Stimulated activated CD8-positive, alpha-beta memory T cell treated with anti-CD3 and anti-CD28 coated beads, Interleukin-4, amount 100 ng/mL, for 24 hours (primary cell): ENCODE results near the gene KLHL5.
A peak's percentile ranks its signal among the peaks of the same experiment; 100 is the strongest.

Experiments
- DNase-seq: peaks from one replicate; pipeline ENCODE4 v3.0.0-alpha.2; 2020; ENCODE audit warnings: low read depth

Gene KLHL5

DNA sequence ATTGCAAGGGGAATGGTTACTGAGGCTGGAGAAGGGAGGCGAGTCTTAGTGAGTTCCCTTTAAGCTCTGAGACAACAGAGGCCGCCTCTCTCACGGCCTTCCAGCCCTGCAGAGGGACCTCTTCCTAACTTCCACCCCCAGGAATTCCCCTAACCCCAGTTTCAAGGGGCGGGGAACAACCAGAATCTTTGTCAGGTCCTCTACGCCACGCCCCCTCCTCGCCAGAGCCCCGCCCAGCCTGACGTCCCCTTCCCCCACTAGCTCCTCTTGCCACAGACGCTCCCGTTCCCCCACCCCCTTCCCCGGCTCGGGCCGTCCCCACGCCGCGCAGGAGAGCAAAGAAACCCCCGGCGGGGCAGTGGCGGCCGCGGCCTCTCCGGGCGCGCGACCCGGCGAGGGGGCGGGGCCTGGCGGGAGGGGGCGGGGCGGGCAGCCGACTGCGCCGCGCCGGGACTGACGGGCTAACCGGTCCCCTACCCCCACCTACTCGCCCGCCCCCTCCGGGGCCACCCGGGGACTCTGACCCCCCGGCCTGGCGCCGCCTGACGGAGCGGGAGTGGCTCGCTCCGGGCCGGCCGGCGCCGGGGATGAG is 17.6 kb upstream of the KLHL5 start:
- peak; percentile 91 for DNase-seq

DNA sequence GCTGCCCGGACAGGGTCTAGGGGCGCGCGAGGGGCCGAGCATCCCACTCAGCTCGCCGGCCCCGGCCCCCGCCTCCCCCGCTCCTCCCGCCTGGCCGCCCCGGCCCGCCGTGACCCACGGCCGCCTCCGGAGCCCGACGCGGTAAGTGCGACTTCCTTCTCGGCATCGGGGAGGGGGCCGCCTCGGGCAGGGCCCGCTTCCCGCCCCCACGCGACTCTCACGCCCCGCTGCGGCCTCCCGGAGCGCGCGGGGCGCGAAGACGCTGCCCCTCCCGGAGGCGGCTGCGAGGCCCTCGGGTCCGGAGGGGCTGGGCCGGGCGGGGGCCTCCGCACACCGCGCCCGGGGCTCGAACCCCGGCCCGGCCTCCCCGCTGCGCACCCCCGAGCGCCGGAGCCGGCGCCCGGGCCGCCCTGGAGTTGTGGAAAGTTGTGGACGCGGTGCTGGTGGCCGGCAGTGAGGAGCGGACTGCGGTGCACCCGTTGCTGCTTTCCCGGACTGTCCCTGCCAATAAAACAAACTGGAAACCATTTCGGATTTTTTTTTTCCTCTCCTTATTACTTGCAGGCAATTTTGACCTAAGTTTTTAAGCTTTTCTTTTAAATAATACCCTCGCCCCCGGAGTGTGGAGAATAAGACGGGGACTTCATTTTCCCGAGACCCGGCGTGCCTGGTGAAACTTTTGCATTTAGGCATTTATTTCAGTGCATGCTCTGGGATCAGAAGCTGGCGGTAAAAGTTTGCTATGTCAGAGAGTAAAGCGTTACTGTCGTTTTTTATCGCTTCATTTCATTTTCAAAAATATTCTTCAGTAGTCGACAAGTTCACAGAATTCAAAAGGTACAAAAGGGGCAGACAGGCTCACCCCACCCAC is 16.8 kb upstream of the KLHL5 start:
- DNase-seq, result no peak

DNA sequence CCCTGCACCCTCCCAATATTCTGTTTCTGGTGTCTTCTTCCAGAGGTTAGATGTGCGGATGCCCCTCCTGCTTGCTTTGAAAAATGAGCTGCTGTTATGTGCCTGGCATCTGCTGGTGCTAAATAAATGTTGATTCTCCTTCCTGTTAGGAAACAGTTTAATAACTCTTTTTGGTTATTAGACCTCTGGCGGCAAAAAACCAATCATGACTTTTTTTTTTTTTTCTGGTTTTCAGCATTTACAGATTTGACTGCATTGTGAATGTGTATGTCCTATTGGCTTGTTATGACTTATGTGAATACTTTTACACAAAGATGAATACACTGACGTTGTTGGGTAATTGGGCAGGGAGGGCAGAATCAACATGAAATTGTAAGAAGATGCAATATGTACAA is 16.2 kb upstream of the KLHL5 start:
- no peak for DNase-seq

DNA sequence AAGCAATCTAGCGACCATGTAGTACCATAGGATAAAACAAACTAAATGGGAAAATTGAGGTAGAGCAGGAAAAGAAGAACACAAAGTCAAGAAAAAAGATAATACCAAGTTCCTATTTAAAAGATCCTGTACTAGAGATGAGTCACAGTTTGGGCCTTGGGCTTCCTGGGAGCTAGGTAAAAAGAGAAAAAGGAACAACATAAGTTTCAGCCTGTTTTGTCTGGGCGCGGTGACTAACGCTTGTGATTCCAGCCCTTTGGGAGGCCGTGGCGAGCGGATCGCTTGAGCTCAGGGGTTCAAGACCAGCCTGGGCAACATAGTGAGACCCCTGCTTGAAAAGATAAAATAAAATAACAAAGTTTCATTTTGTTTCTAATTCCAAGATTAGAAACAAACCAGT is 15.8 kb upstream of the KLHL5 start:
- no peak for DNase-seq

DNA sequence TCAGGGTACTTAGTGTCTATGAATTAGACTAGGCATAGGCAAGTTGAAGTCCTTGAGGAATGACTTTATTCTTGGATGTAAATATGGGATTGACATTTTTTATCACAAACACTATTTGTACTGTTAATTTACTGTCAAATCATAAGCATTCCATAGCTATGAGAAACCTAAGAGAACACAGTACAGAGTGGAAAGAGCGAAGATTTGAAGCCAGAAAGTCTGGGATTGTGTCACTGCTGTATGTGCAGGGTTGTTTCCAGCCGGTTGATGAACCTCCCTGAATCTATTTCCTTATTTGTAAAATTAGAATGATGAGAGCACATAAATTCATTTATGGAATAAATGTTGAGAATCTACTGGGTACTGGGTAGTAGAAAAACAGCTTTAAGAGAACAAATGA is 14.4 kb upstream of the KLHL5 start:
- no peak for DNase-seq

DNA sequence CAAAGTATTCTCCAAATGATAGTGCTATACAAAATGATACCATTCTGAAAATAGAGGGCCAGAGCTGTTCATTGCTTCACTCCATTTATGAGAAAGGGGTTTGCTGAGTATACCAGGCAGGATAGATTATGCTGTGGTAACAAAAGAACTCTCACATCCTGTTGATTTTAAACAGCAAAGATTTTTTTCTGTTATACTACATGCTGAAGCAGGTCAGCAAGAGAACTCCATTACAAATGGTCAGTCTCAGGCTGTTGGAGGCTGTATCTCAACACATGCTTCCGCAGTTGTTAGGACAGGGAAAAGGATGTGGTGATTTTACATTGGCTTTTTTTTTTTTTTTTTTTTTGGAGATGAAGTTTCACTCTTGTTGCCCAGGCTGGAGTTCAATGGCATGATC is 13.7 kb upstream of the KLHL5 start:
- DNase-seq, result no peak

DNA sequence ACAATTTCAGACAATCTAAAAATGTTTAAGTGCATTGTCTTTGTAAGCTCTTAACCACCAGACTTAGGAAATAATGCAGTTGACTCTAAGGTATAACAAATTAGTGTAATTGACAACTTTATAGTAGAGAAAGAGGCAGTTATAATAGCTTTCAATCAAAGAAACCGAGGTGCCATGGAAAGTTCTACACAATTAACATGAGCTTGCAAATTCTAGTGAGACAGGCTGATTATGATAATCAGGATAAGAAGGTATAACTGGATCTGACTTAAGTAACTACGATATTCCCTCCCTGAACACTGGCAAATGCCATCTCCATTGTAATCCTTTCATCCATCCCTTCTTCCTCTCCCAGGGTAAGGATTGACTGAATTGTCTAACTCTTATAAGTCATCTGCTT is 11.4 kb upstream of the KLHL5 start:
- DNase-seq, result no peak

DNA sequence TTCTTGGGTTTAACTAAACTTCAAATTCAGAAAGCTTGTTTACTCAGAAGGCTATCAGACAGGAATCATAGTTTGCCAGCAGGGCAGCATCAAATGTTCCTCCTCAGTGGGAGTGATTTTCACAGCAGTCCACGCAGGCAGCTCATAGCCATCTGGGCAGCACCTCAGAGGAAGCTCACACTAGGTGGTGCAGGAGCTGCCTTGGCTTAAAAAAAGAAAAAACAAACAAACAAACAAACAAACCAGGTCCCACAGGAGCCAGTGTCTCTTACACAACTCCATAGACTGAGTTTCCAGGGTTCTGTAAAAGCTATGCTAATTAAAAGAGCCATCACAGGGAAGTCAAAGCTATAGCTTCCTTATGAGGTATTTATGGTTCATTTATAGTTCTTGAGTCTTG is 10.5 kb upstream of the KLHL5 start:
- DNase-seq, result no peak

DNA sequence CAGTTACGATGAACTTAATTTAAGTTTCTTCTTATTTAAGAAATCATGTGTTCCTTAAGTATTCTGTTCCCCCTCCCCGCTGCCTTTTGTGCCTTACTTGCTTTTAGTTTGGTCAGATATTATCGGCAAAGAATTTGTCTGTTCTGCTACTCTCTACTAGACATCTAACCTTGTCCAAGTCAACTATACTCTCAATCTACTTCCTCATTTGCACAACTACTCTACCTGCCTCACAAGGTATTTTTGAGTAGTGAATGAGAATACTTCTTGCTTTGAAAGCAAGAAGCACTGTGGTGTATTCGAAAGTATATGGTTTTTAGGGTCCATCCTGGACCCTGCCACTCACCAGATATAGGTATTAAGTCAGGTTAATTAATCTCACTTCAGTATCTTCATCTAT is 8.0 kb upstream of the KLHL5 start:
- DNase-seq, result no peak

DNA sequence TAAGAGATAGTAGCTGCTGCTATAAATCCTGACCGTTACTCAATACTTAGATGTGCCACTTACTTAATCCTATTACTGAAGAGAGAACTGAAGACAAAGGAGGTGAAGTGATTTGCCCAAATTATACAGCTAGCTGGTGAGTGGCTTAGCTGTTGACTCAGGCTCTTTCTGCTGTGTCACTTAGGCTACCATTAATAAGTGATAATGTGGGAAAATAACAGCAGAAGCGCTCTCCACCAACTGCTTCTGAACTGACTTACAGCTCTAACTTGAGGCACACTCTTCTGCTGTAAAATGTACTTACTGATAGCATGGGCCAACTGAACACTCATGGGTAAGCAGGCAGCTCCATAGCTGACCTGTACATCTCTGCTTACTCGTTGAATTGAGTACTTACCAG is 7.5 kb upstream of the KLHL5 start:
- no peak for DNase-seq

DNA sequence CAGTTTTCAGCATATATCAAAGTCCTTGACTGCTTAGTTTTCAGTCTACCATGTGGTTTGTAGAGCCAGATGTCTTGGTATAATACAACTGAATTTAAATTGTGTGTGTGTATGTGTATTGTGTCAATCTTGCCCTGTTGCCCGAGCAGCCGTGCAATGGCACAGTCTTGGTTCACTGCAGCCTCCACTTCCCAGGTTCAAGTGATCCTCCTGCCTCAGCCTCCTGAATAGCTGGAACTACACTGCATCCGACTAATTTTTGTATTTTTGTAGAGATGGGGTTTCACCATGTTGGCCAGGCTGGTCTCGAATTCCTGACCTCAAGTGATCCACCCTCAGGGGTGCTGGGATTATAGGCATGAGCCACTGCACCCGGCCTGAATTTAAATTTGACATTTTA is 6.0 kb upstream of the KLHL5 start:
- no peak for DNase-seq

DNA sequence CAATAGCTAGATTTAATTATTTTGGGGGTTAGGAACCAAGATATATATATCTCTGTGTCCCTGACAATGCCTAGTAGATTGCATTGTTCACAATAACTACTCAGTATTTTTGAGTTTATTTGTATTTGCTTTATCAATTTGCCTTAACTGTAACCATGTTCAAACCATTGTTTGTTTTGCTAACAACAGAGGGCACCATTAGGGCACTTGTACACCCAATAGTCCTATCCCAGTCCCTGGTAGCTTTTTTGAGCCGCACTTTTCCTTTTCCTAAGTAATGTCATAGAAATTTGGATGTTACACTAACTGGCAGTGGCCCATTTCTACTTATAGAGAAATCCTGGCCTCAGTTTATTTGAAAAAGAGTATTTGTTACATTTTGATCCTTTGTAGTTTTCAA is 575 bp upstream of the KLHL5 start:
- no peak for DNase-seq

DNA sequence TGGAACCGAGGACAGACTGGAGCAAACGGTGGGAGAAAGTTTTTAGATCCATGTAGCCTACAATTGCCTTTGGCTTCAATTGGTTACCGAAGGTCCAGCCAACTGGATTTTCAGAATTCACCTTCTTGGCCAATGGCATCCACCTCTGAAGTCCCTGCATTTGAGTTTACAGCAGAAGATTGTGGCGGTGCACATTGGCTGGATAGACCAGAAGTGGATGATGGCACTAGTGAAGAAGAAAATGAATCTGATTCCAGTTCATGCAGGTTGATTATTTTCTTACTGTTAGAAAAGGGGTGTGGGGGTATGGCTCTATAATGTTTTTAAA is 702 bp downstream of the KLHL5 start:
- no peak for DNase-seq

DNA sequence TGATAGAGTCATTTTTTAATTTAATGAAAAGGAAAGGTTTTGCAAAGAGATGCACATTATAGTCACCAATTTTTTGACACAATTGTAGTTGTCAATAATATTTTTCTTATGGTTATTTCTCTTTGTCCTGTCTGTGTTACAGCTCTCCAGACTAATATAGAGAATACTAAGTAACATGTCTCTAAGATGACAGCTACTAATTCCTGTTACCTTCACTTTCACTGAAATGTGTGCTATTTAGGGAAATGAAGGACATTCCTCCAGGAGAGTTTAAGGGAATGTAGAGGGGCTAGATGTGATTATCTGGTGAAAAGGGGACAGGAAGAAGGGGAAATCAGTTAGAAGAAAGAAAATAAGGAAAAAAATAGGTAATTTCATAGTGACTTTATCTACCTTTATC is 1.4 kb downstream of the KLHL5 start:
- DNase-seq, result no peak

DNA sequence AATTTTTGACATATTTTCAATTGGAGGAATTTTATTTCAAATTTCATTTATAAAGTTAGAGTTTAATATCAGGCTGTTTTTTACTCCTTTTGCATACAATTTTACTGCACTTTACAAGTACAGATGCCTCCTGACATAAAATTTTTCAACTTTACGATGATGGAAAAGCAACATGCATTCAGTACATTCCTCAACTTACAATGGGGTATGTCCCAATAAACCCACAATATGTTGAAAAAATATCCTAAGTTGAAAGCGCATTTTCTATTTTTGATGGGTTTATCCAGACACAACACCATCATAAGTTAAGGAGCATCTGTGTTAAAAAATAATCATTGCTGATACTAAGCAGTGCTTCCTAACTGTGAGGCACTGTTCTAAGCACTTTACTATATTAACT is 4.3 kb downstream of the KLHL5 start:
- no peak for DNase-seq

DNA sequence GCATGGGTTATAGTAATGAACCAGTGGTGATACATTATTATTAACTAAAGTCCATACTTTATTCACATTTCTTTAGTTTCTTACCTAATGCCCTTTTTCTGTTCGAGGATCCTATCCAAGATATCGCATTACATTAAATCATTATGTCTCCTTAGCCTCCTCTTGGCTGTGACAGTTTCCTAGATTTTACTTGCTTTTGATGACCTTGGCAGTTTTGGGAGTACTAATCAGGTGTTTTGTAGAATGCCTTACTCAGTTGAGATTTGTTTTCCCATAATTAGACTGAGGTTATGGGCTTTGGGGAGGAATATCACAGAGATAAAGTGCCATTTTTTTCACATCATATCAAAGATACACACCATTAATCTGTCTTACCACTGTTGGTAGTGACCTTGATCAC is 5.0 kb downstream of the KLHL5 start:
- no peak for DNase-seq

DNA sequence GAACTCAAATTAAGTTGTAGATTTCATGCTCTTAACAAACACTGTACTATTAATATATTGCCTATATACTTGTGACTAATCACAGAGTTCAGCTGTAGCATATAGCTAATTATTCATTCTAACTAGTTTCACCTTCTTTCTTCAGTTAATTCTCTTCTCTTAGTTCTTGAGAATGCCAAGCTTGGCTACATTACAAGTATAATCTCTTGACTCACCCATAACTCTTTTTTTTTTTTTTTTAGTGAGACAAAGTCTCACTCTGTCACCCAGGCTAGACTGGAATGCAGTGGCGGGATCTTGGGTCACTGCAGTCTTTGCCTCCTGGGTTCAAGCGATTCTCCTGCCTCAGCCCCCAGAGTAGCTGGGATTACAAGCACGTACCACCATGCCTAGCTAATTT is 5.4 kb downstream of the KLHL5 start:
- DNase-seq, result no peak

DNA sequence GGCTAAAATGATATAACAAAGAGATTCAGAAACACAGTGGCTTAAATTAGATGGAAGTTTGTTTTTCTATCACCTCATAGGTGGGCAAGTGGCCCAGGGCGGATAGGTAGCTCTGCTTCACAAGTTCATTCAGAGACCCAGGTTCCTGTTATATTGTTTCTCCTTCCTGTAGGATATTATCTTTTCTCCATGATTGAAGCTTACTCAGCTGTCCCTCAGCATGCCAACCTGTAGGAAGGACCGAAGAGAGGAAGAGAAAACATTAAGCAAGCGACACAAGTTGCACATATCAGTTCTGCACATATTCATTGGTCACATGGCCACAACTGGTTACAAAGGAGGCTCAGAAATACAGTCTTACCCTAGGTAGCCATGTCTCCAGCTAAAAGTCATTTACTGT is 6.9 kb downstream of the KLHL5 start:
- no peak for DNase-seq

DNA sequence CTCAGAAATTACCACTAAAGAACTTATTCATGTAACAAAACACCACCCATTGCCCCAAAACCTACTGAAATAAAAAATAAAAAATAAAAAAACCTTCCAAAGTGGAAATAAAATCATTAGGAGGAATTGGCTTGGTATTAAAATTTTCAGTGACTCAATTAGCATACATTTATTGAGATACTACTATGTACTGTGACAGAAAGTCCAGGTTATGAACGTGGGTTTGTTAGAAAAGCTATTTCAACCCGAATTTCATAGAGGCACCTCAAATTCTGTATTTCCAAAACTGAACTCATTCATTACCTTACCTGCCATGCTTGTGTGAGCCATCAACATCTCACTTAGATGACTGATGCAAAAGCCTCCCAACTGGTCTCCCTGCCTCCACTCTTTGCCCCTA is 16.8 kb downstream of the KLHL5 start:
- DNase-seq, result no peak

DNA sequence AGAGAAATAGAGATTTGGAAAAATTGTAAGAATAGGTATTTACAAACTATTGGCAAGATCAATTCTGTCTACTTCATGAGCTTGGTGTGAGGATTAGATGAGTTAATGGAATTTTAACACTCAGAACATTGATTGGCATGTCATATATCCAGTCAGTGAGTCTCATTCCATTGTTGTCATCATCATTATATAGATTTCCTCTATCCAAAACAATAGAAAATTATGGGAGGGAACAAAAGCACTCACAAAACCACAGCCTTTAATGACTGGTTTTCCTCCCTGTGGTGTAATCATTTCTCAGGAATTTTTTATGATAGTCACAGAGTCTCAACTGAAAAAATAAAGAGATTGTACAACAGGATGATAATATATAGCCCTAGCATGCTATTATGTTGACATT is 21.1 kb downstream of the KLHL5 start:
- no peak for DNase-seq

DNA sequence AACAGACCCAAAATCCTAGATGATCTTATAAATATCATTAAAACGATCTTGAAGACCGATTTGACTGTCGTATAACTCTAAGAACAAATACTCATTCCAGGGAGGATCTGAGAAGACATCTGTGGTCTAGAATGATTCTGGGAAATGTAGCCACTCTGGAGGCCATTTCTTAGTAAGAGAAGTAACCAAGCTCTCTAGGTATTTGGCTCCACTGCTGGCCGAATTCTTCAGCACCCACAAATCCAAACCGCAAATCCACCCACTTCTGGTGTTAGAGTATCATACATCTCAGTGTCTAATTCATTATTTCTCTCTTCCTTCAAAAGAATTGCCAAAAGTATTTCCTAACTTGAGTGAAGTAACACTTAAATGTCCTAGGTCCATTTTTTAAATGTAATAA is 23.9 kb downstream of the KLHL5 start:
- DNase-seq, result no peak

DNA sequence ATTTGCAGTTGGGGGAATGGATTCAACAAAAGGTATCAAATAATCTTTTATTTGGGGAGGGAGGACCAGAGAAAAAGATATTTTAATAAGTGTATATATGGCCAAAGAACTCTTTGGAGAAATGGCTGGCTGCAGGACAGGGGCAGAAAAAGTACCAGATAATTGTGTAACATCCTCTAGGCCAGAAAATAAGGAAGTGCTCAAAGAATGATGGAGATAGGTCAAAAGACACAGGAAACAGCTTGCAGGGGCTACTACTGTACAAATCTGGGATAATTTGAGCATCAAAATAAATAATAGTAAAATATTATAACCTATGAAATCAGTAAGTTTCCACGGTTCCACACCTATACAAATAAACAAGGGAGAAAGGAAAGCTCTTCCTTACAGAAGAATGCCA is 34.8 kb downstream of the KLHL5 start:
- DNase-seq, result no peak

DNA sequence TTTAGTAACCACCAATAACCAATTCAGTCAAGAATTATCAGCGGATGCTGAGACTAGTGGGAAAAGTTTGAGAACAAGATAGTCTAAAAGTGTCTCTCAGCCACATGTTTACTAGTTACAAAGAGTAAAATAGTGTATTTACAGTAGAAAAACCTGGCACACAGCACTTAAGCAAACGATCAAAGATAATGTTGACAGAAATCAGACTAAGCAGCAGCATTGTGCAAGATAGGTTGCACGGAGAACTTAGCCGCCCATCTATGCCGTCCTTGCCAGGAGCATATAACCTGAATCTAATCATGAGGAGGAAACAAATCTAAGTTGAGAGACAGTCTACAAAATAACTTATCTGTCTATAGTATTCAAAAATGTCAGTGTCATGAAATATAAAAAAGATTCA is 35.3 kb downstream of the KLHL5 start:
- no peak for DNase-seq

DNA sequence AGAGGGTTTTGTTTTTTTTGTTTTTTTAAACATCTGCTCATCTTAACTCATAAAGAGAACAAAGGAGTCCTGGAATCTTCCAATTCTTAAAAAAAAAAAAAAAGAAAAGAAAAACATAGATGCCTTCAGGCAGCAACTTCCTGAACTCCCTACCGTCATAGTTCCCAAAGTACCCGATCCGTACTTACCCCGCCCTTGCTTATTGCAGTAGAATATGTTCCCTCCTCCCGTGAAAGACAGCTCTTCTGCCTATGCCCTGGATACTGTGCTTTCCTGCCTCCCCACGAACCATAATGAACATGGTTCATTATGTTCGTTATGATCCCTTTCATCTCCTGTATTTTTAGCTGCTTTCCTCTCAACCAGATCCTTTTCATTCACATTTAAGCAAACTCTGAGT is 40.3 kb downstream of the KLHL5 start:
- no peak for DNase-seq
